NB4 (cell line): ENCODE measurements around the gene ZFAND6.
"Not testable (repeated sequence)": the region's sequence is repeated elsewhere in the genome, so short reads cannot be mapped to it uniquely, and the experiment has no call there.

ENCODE experiments used
- MYC ChIP-seq: IDR thresholded peaks from 2 replicates; pipeline ENCODE4 v1.6.1; 2011; ENCODE audit warnings: low read depth, low read length
- POLR2A ChIP-seq: IDR thresholded peaks from 2 replicates; pipeline ENCODE4 v1.6.1; 2011; ENCODE audit warnings: mild to moderate bottlenecking; ENCODE audit not compliant: insufficient read length; ENCODE audit errors: extremely low read depth
- TF ChIP-seq, protein P1 (sequence below): IDR thresholded peaks from one replicate; pipeline ENCODE4 v1.5.1; 2012; ENCODE audit warnings: low read depth, low read length
- TF ChIP-seq, protein P2 (sequence below): IDR thresholded peaks from 2 replicates; pipeline ENCODE4 v1.6.1; 2011; ENCODE audit warnings: low read depth, low read length

DNA sequence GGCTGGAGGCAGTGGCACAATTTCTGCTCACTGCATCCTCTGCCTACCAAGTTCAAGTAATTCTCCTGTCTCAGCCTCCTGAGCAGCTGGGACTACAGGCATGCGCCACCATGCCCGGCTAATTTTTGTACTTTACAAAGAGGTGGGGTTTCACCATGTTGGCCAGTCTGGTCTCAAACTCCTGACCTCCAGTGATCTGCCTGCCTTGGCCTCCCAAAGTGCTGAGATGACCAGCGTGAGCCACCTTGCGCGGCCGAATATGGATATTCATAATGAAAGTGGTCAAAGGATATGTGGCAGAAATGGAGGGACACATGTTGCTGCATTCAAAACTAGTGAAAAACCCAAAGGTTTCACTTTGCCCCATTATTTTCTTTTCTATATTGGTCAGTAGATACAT, 40.2 kb downstream of the ZFAND6 start:
- not testable (repeated sequence) for TF ChIP-seq POLR2A, MYC
- TF ChIP-seq, protein P1, sequence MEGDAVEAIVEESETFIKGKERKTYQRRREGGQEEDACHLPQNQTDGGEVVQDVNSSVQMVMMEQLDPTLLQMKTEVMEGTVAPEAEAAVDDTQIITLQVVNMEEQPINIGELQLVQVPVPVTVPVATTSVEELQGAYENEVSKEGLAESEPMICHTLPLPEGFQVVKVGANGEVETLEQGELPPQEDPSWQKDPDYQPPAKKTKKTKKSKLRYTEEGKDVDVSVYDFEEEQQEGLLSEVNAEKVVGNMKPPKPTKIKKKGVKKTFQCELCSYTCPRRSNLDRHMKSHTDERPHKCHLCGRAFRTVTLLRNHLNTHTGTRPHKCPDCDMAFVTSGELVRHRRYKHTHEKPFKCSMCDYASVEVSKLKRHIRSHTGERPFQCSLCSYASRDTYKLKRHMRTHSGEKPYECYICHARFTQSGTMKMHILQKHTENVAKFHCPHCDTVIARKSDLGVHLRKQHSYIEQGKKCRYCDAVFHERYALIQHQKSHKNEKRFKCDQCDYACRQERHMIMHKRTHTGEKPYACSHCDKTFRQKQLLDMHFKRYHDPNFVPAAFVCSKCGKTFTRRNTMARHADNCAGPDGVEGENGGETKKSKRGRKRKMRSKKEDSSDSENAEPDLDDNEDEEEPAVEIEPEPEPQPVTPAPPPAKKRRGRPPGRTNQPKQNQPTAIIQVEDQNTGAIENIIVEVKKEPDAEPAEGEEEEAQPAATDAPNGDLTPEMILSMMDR = not testable (repeated sequence)
- TF ChIP-seq, protein P2, sequence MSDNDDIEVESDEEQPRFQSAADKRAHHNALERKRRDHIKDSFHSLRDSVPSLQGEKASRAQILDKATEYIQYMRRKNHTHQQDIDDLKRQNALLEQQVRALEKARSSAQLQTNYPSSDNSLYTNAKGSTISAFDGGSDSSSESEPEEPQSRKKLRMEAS = not testable (repeated sequence)
